ENCODE measurements around the gene TRIM63. TPM values are rescaled to one million over a fixed set of nuclear protein-coding genes. Genes with fewer than 3 reads are reported as not detected.

TRIM63 gene
- not detected in 2 replicates for total RNA-seq (2021)
- long read RNA-seq = 0 reads

- Mint-ChIP-seq H3K9me3 (no peaks in the 10 kb centered on the region), H3K36me3 (ENCODE audit: insufficient read depth in 1 of 3, low read depth in 3 of 3) (no peaks in the 10 kb centered on the region; a peak in 1 of 7 replicates), H3K4me3 (no peak within 1 kb of the TSS), H3K27me3 (ENCODE audit: low read depth) (peaks cover 30% of the 10 kb centered on the region), H3K4me1 (peaks cover 10 to 20% of the 10 kb centered on the region in 2 experiments), H3K27ac (no peak within 1 kb of the TSS; a peak in 1 of 7 replicates)
- no peaks in the 10 kb centered on the region for H3K27me3 ChIP-seq (ENCODE audit: insufficient read depth, low read length)
- no peak within 1 kb of the TSS for H4K8ac ChIP-seq (replicated peaks; ENCODE audit: insufficient read length, low read depth, low read length)
- no peak within 1 kb of the TSS for H2BK12ac ChIP-seq (ENCODE audit: insufficient read length, low read depth, low read length)
- no peaks in the 10 kb centered on the region for H3K9me3 ChIP-seq (ENCODE audit: control insufficient read depth, low read depth, low read length)
- no peaks in the 10 kb centered on the region for H3K23me2 ChIP-seq (ENCODE audit: insufficient read length, low read depth, low read length, poor library complexity, severe bottlenecking)
- H2BK5ac ChIP-seq (ENCODE audit: insufficient read length, low read length) = no peak within 1 kb of the TSS
- H3K79me1 ChIP-seq (ENCODE audit: insufficient read depth, low read depth, low read length, poor library complexity, severe bottlenecking) = no peaks in the 10 kb centered on the region
- H4K91ac ChIP-seq (ENCODE audit: insufficient read length, low read depth, low read length) = no peak within 1 kb of the TSS
- no peak within 1 kb of the TSS for H2BK20ac ChIP-seq (ENCODE audit: low read depth, low read length, poor library complexity, severe bottlenecking)
- H2BK120ac ChIP-seq (ENCODE audit: low read depth, low read length, poor library complexity, severe bottlenecking) = no peak within 1 kb of the TSS
- H3K27ac ChIP-seq (ENCODE audit: insufficient read length, low read depth, low read length) = no peak within 1 kb of the TSS
- no peak within 1 kb of the TSS for H2BK15ac ChIP-seq (ENCODE audit: low read depth, low read length)
- no CpG with 5 or more reads among the region's 9 CpGs for WGBS (ENCODE audit: extremely low coverage, insufficient read length, low lambda C conversion rate)
- no peaks in the 10 kb centered on the region for H4K20me1 ChIP-seq (ENCODE audit: control insufficient read depth, insufficient read depth, insufficient read length)
- no peak within 1 kb of the TSS for H2AK5ac ChIP-seq (ENCODE audit: insufficient read length, low read length)
- H3K4me1 ChIP-seq (ENCODE audit: insufficient read depth, low read length) = no peaks in the 10 kb centered on the region
- no peak for TF ChIP-seq CTCF (conservative IDR thresholded peaks at IDR 0.05)
- no peak within 1 kb of the TSS for H3K56ac ChIP-seq (ENCODE audit: insufficient read length, low read depth, low read length)
- no peak within 1 kb of the TSS for H3K9ac ChIP-seq (ENCODE audit: extremely low read depth, insufficient read length, low read length)
- DNase-seq = no peak
- H3K4me2 ChIP-seq (ENCODE audit: insufficient read depth, insufficient read length, low read length) = no peak within 1 kb of the TSS
- no peak within 1 kb of the TSS for H3K18ac ChIP-seq (ENCODE audit: insufficient read length, low read depth, low read length)
- H3T11ph ChIP-seq (ENCODE audit: low read length) = no peak within 1 kb of the TSS
- no peak within 1 kb of the TSS for H2AFZ ChIP-seq (ENCODE audit: low read length)
- H3K4ac ChIP-seq (ENCODE audit: low read depth, low read length) = no peak within 1 kb of the TSS
- H3K79me2 ChIP-seq (ENCODE audit: insufficient read depth, low read length) = no peaks in the 10 kb centered on the region
- no peak within 1 kb of the TSS for H3K23ac ChIP-seq (ENCODE audit: insufficient read length, low read depth, low read length)
- 0 out of 2 replicates have a peak within 1 kb of the TSS, but pooled peaks have one; percentile 16 for H3K14ac ChIP-seq (ENCODE audit: insufficient read depth, low read length)
- H4K5ac ChIP-seq (ENCODE audit: insufficient read length, low read depth, low read length) = no peak within 1 kb of the TSS
These were observed at the start of gene TRIM63 for GRCh38 chr1:26067432-26067911. Gene TRIM63, minus strand, starts transcription at chr1:26067630. Its CDS starts 136 bp downstream, at chr1:26067494.
